ENCODE data around the gene NRSN1.

NRSN1 gene

GRCh38 chr6:24125980-24126379, at the start of gene NRSN1:
NRSN1 (plus strand) TSS chr6:24126215; CDS start chr6:24134328, 8,113 bp downstream.
- DNase-seq (ENCODE audit: low read depth) = no peak

GRCh38 chr6:24078200-24078599, 47.8 kb upstream of the NRSN1 start:
- DNase-seq (ENCODE audit: low read depth) = peak; percentile 1

- no peak for DNase-seq (ENCODE audit: low read depth)
Observed at GRCh38 chr6:24079076-24079475, 46.9 kb upstream of the NRSN1 start.

GRCh38 chr6:24080711-24081110, 45.3 kb upstream of the NRSN1 start:
- DNase-seq (ENCODE audit: low read depth) = no peak

- no peak for DNase-seq (ENCODE audit: low read depth)
Observed at GRCh38 chr6:24089736-24090135, 36.3 kb upstream of the NRSN1 start.

- DNase-seq (ENCODE audit: low read depth) = no peak
Observed at GRCh38 chr6:24092407-24092806, 33.6 kb upstream of the NRSN1 start.

- no peak for DNase-seq (ENCODE audit: low read depth)
Observed at GRCh38 chr6:24093381-24093780, 32.6 kb upstream of the NRSN1 start.

GRCh38 chr6:24099181-24099580, 26.8 kb upstream of the NRSN1 start:
- no peak for DNase-seq (ENCODE audit: low read depth)

GRCh38 chr6:24100024-24100769, 25.8 kb upstream of the NRSN1 start:
- no peak for DNase-seq (ENCODE audit: low read depth)

GRCh38 chr6:24100770-24101155, 25.3 kb upstream of the NRSN1 start:
- no peak for DNase-seq (ENCODE audit: low read depth)

GRCh38 chr6:24105191-24105590, 20.8 kb upstream of the NRSN1 start:
- DNase-seq (ENCODE audit: low read depth) = no peak

GRCh38 chr6:24106291-24106690, 19.7 kb upstream of the NRSN1 start:
- DNase-seq (ENCODE audit: low read depth) = no peak

- no peak for DNase-seq (ENCODE audit: low read depth)
Observed at GRCh38 chr6:24107294-24107693, 18.7 kb upstream of the NRSN1 start.

- no peak for DNase-seq (ENCODE audit: low read depth)
Observed at GRCh38 chr6:24108056-24108455, 18.0 kb upstream of the NRSN1 start.

GRCh38 chr6:24110417-24110816, 15.6 kb upstream of the NRSN1 start:
- no peak for DNase-seq (ENCODE audit: low read depth)

- DNase-seq (ENCODE audit: low read depth) = no peak
Observed at GRCh38 chr6:24113891-24114290, 12.1 kb upstream of the NRSN1 start.

- no peak for DNase-seq (ENCODE audit: low read depth)
Observed at GRCh38 chr6:24117021-24117420, 9.0 kb upstream of the NRSN1 start.

- DNase-seq (ENCODE audit: low read depth) = no peak
Observed at GRCh38 chr6:24122139-24122538, 3.9 kb upstream of the NRSN1 start.

- peak; percentile 59 for DNase-seq (ENCODE audit: low read depth)
Observed at GRCh38 chr6:24126586-24127192, 674 bp downstream of the NRSN1 start.

GRCh38 chr6:24127316-24127715, 1.3 kb downstream of the NRSN1 start:
- no peak for DNase-seq (ENCODE audit: low read depth)

GRCh38 chr6:24131751-24132150, 5.7 kb downstream of the NRSN1 start:
- DNase-seq (ENCODE audit: low read depth) = no peak

- no peak for DNase-seq (ENCODE audit: low read depth)
Observed at GRCh38 chr6:24139080-24139479, 13.1 kb downstream of the NRSN1 start.

GRCh38 chr6:24139639-24140038, 13.6 kb downstream of the NRSN1 start:
- no peak for DNase-seq (ENCODE audit: low read depth)

GRCh38 chr6:24140591-24140990, 14.6 kb downstream of the NRSN1 start:
- no peak for DNase-seq (ENCODE audit: low read depth)
